ENCODE results near the gene ABHD15.

- no peak for TF ChIP-seq CTCF (IDR thresholded peaks at IDR 0.05)
- TF ChIP-seq EZH2 (IDR thresholded peaks at IDR 0.05; ENCODE audit: borderline replicate concordance, insufficient read depth, low read depth, low read length, poor library complexity, severe bottlenecking) = no peak
Measured at GRCh38 chr17:29575511-29576213, 8.8 kb upstream of the ABHD15 start.

All from B cell (primary cell).